Embryonic facial prominence (tissue), 1 donor: ENCODE results near the gene G0S2.
A peak's percentile ranks its signal among the peaks of the same experiment; 100 is the strongest.

Experiments used
- DNase-seq: peaks from one replicate; pipeline ENCODE4 v3.0.0-alpha.2; 2016; ENCODE audit errors: extremely low spot score

Gene G0S2

DNA sequence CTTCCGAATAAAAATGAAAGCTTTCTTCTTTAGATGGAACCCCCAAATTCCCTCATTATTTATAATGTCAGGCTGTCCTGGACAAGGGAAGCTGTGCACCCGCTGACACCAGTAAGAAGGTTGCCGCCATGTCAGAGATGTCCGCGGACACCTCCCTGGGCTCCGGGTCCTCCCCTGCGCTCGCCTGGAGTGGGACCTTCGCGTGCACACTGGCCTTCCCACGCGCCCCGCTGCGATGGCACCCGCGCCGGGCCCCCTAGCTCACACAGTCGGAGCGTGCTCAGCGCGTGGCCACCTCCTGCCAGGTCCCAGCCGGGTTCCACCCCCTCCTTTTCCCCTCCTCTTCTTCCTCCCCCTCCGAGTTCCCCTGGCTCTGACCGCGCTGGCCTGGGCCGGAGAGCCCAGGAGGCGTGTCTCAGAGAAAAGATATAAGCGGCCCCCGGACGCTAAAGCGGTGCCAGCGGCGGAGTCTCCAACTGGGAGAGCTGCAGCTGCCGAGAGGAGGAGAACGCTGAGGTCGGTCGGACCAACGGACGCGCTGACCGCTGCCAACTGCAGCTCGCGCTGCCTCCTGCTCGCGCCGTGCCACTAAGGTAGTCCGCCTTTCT lies at the start of gene G0S2:
G0S2 (plus strand) TSS at position 456 of the 608 bp plus-strand sequence. CDS start 273 bp downstream, outside the sequence.
- no peak for DNase-seq

DNA sequence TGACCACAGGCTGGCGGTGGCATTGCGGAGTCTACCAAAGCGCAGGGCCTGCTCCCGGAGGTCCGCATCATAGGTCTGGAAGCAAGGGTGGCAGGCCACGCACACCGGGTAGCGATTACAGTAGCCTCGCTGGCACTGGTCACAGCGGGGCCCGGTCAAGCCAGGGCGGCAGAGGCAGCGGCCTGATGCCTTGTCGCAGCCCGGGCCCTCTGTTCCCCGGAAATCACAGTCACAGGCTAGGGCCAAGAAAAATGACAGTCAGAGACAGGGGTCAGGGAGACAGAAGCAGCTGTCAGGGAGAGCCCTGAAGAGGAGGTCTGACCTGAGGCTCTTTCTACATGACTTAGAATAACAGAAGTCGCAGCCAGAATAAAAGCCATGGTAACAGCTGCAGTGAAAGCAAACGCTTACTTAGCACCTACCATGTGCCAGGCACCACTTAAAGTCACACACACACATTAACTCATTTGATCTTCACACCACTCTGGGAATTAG lies 49.4 kb upstream of the G0S2 start:
- no peak for DNase-seq

- DNase-seq = no peak
Observed at GRCh38 chr1:209626346-209627026, 48.7 kb upstream of the G0S2 start.

DNA sequence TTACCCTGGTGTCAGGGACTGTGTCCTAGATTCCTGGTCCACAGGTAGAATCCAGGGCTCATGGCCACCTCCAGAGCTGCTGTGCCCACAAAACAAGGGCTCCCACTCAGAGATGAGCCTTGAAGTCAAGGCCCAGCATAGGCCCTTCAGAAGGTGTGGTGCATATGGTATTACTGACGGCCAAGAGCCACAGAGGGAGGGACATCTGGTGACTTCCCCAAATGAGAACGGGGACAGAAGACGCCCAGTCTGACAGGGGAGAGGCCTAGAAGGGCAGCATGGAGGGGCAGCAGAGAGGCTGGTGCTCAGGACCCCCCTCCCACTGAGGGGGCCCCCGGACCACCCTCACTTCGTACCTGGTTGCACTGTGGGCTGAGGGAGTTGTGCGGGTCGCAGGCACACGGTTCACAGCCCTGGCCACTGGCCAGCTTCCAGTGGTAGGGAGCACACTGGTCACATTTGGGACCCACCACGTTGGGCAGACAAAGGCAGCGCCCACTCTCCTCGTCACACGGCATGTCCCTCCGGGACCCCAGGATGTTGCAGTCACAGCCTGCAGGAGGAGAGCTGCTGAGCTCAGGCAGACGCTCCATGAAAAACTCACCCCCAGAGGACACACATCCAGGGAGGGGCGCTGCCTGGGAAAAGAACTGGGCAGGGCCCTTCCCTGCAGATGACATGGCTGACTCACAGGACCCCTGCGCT lies 48.0 kb upstream of the G0S2 start:
- DNase-seq = no peak

GRCh38 chr1:209627732-209628196 lies 47.4 kb upstream of the G0S2 start:
- peak; percentile 55 for DNase-seq

DNA sequence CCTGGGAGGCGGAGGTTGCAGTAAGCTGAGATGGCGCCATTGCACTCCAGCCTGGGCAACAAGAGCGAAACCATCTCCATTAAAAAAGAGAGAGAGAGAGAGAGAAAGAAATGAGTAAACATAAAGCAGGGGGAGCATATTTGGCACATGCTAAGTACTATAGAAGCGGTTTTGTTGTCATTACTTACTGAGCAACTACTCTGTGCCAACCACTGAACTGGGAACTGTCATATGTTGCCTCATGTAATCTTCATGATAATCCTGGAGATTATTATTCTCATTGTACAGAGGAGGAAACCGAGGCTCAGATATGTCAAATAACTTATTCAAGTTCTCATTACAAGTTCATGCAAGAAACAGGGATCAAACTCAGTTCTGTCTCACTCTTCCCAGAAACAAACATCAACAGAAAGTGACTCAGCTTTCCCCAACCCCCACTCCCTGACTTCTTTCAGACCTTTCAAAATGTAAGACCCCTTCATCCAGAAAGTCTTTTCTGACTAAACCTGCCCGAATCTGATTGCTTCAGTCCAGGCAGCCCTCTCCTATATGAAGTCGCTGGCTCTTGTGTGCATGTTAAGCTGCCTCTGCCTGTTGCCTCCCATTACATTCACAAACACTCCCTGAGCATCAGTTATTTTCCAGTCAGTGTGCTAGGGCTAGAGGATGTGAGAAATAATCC lies 46.5 kb upstream of the G0S2 start:
- no peak for DNase-seq

GRCh38 chr1:209629621-209630382 lies 45.4 kb upstream of the G0S2 start:
- no peak for DNase-seq

DNA sequence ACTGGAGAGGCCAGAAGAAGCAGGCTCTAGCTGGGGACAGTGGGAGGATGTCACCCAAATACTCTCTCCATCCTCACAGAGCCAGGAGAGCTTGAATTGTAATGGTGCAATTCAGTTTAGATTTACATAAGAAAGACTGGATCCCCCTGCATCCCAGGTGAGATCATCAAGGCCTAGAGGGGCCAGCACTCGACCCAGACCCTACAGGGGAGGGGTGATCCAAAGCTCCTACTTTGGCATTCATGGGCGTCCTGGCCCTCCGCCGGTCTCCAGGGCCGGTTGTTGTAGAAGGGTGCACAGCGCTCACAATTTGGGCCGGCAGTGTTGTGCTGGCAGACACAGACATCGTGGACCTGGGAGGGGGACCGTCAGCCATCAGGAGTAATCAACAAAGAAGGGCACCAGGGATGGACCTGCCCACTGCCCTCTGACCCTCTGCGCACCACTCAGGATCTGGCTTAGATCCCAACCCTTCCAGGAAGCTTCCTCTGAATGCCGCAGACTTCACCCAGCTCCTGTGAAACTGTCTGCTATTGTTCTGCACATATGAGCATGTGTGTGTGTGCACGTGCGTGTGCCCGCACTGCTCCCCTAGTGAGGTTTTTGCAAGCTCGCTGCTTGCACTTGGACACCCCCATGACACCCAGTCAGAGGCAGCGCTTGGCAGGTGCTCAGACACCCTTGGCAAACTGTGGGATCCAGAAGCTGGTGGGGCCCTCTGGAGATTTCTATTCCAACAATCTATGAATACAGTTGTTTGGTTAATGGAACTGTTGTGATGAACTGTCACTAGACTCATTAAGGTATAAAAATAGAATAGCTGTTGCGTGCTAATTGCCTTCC lies 44.6 kb upstream of the G0S2 start:
- DNase-seq = no peak

DNA sequence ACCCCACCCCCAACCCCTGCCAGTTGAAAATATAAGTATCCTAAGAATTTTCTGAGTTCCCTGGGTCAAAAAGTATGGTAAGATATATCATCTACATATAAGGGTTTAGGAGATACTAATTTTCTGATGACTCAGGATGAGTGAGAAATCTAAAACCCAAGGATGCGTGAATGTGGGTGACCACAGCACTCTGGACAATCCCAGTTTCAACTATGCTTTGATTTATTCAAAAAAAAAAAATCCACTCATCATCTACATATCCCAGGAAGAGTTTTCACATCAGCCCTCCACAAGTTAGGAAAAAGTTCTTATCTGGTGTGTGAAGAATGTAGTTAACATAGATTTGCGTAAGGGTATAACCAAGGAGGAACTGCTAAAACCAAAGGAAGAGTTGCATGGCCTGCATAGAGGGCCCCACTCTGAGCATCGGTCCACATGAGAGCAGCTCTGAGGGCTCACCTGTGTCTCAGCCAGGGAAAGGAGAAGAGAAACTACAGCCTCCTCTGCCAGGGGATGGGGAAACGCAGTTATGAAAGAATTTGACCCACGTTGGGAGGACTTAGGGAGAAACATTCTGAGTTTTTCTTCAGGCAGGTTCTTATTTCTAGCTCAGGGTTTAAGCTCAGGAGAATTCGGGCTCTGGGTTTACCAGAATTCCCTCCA lies 41.7 kb upstream of the G0S2 start:
- no peak for DNase-seq

DNA sequence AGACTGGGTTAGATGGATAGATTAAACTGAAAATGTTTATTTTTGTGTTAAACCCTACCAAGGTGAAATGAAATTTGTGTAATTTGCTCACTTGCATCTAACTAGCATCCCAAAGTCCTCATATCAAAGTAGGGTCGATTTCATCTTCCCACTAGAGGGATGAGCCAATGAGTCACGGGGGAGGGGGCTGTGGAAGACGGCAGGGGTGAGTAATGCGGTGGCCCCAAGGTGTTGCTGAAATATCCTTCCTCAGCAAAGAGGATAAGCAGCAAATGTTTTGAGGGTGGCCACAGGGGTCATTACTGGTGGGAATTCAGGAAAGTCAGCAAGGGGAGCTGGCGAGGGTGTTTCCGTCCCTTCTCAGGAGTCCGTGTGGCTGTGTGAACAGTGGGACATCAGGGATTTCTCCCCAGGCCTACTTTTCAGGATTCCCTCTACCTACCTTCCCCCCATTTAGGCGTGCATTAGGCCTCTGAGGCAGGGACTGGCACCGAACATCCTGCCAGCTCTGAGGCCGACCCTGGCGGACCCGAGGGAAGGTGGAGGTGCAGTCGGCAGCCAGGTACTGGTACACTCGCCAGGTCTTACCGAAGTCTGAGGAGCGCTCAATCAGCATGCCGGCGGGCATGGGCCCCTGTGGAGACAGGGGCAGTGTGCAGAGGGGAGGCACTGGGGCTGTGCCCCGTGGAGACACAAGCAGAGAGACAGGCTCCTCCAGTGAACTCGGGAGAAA lies 41.0 kb upstream of the G0S2 start:
- no peak for DNase-seq

- no peak for DNase-seq
Observed at GRCh38 chr1:209635850-209636249, 39.4 kb upstream of the G0S2 start.

- no peak for DNase-seq
Observed at GRCh38 chr1:209641832-209642172, 33.4 kb upstream of the G0S2 start.

- DNase-seq = no peak
Observed at GRCh38 chr1:209642816-209643215, 32.4 kb upstream of the G0S2 start.

DNA sequence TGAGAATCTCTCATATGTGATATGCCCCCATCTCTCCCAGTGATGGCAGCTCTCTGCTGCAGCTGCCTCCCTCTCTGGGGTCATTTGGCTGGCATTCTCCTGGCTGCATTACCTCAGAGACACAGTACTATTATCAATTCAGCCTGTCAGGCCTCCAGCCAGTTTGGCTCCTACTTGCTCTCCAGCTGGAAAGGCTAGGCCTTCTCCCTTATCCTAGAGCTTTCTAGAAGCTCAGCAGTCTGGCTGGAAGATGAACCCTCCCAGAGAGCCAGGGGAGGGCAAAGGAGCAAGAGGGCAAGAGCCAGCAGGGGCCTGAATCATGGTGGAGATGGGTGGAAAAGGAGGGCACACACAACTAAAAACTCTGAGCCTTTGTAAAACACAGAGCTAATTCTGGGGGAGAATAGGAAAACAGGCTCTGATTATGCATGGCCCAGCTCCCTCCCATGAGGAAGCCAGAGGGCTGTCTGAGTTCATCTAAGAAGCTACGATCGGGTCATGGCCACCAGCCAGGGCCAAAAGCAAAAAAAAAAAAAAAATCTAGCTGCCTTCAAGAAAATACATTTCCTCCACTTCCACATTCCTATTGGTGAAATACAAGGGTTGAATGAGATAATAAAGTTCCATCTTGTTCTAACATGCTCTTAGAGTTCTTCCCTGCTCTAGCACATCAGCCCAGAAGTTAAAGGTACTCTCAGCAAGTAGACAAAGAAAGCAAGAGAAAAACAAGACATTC lies 31.8 kb upstream of the G0S2 start:
- no peak for DNase-seq

DNA sequence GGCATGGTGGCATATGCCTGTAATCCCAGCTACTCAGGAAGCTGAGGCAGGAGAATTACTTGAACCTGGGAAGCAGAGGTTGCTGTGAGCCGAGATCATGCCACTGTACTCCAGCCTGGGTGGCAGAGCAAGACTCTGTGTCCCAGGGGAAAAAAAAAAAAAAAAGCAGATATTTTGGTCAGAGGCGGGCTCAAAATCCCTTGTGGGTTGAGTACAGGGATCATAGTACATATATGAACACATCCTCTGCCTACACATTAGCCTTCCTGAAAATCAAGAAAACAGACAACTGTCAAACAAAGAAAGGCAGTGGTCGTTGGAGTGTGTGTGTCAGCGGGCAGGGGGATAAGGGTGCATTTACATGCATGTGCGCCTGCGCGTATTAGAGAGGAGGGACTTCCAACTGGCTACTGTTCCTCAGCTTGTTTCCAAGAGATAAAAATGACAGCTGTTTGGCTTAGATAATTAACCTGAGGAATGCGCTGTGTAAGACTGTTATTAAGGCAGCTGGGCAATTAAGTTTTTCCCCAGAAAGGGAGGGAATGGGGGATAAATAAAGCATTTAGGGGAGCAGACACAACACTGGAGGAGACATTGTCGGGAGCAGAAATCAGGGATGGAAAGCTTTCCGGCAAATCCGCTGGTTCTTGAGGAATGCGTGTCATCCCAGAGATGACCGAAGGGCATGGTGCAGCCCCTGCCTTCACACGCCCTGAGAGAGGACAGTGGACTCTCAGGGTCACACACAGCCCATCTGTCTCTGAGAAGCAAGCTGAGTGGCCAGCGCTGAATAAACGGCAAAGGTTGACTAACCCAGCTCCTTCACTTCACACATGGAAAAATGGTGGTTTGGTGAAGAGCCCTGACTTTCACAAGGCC lies 29.4 kb upstream of the G0S2 start:
- DNase-seq = no peak

DNA sequence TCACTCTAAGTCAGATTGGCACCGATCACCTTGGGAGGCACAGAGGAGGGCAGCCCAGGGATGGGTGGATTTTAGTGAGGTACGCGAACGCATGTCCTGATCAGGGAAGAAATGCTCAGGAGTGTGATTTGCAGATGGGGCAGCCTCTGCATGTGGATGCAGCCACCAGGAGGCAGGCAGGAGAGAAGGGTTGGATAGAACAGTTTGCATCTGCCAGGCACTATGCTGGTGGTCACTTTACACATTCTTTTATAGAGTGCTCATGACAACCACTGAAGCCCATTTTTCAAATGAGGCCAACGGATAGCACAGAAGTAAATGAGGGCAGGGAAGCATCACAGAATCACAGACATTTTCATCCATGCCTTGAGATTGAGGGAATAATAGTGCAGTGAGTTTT lies 28.7 kb upstream of the G0S2 start:
- no peak for DNase-seq

GRCh38 chr1:209647156-209647555 lies 28.1 kb upstream of the G0S2 start:
- no peak for DNase-seq

GRCh38 chr1:209648346-209648745 lies 26.9 kb upstream of the G0S2 start:
- no peak for DNase-seq
